Measurements from ENCODE around the gene CELF3. TPM values are rescaled to one million over a fixed set of nuclear protein-coding genes. Genes with fewer than 3 reads are reported as not detected.

Gene CELF3
- total and polyA plus RNA-seq, 11 donors = not detected

- 15 to 27% (median 16%) methylated on average over 3 to 4 of the region's 4 CpGs for WGBS, 4 donors
- intact Hi-C loops (cut with DNase I) = no loop called here
- Histone ChIP-seq H3K9me3 (no peaks in the 10 kb centered on the region), H3K4me3 (no peak overlapping the region), H3K36me3 (no peaks in the 10 kb centered on the region), H3K4me1 (peaks cover 0 to 53% (median 33%) of the 10 kb centered on the region in 12 donors), H3K27me3 (peaks cover 0 to 36% (median 7%) of the 10 kb centered on the region in 9 donors), H3K27ac (peak overlapping the region in 5 of 12 donors; percentile 9 to 39 (median 37))
- peak in 3 of 5 donors; percentile 23 to 64 (median 29) for DNase-seq
- ATAC-seq = peak; percentile 59 to 65 (median 60)
- no peak for TF ChIP-seq POLR2A (IDR thresholded peaks at IDR 0.05)
- TF ChIP-seq, protein P1, sequence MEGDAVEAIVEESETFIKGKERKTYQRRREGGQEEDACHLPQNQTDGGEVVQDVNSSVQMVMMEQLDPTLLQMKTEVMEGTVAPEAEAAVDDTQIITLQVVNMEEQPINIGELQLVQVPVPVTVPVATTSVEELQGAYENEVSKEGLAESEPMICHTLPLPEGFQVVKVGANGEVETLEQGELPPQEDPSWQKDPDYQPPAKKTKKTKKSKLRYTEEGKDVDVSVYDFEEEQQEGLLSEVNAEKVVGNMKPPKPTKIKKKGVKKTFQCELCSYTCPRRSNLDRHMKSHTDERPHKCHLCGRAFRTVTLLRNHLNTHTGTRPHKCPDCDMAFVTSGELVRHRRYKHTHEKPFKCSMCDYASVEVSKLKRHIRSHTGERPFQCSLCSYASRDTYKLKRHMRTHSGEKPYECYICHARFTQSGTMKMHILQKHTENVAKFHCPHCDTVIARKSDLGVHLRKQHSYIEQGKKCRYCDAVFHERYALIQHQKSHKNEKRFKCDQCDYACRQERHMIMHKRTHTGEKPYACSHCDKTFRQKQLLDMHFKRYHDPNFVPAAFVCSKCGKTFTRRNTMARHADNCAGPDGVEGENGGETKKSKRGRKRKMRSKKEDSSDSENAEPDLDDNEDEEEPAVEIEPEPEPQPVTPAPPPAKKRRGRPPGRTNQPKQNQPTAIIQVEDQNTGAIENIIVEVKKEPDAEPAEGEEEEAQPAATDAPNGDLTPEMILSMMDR (IDR thresholded peaks at IDR 0.05) = no peak
Observed at GRCh38 chr1:151718011-151718431, 1.4 kb upstream of the CELF3 start.

GRCh38 chr1:151716405-151716762, 219 bp downstream of the CELF3 start:
- Histone ChIP-seq H3K27me3 (peaks cover 0 to 36% (median 7%) of the 10 kb centered on the region in 9 donors), H3K4me3 (no peak overlapping the region), H3K36me3 (no peaks in the 10 kb centered on the region), H3K9me3 (no peaks in the 10 kb centered on the region), H3K27ac (no peak overlapping the region), H3K4me1 (peaks cover 0 to 46% (median 25%) of the 10 kb centered on the region in 12 donors)
- no peak for ATAC-seq
- 4 to 11% (median 8%) methylated on average over 2 to 11 of the region's 11 CpGs for WGBS, 4 donors
- TF ChIP-seq, protein P1 (IDR thresholded peaks at IDR 0.05) = no peak
- no peak for TF ChIP-seq POLR2A (IDR thresholded peaks at IDR 0.05)
- intact Hi-C loops (cut with DNase I) = no loop called here
- DNase-seq = no peak

GRCh38 chr1:151715726-151716404, 738 bp downstream of the CELF3 start:
- H3K27me3 ChIP-seq = peaks cover 0 to 36% (median 10%) of the 10 kb centered on the region in 9 donors

More at GRCh38 chr1:151715726-151716404, 738 bp downstream of the CELF3 start:
- ATAC-seq (no peak), DNase-seq (no peak)
- Histone ChIP-seq H3K36me3 (no peaks in the 10 kb centered on the region), H3K4me3 (no peak overlapping the region), H3K27ac (no peak overlapping the region), H3K9me3 (no peaks in the 10 kb centered on the region), H3K4me1 (peaks cover 0 to 41% (median 24%) of the 10 kb centered on the region in 12 donors)
- intact Hi-C loops (cut with DNase I) = no loop called here
- no peak for TF ChIP-seq POLR2A (IDR thresholded peaks at IDR 0.05)
- TF ChIP-seq, protein P1 (IDR thresholded peaks at IDR 0.05) = no peak
- WGBS, 4 donors = 34 to 45% (median 39%) methylated on average over 17 of the region's 17 CpGs

Measured in heart left ventricle (tissue), 16 donors.